ENCODE data around the gene CDK15. TPM values are rescaled to one million over a fixed set of nuclear protein-coding genes. Genes with fewer than 3 reads are reported as not detected.
A peak's percentile ranks its signal among the peaks of the same experiment; 100 is the strongest.

Gene CDK15
- total and polyA plus RNA-seq, 9 of the 15 experiments (the other 6 are each of a cell fraction or from before 2014, with no cell fraction given): not detected

- peak; percentile 42; the same call in 1 of the 2 replicates for TF ChIP-seq TCF7 (IDR thresholded peaks at IDR 0.05; ENCODE audit: borderline replicate concordance)
- TF ChIP-seq HMBOX1 (IDR thresholded peaks at IDR 0.05): no peak
- TF ChIP-seq ZNF76 (CRISPR knock-in tag; IDR thresholded peaks at IDR 0.05; ENCODE audit: borderline replicate concordance): no peak
- TF ChIP-seq ZNF134 (CRISPR knock-in tag; conservative IDR thresholded peaks at IDR 0.05): 0 out of 2 replicates have a peak, but pooled peaks have one; percentile 41
- TF ChIP-seq ZNF609 (CRISPR knock-in tag; IDR thresholded peaks at IDR 0.05; ENCODE audit: borderline replicate concordance): no peak
- TF ChIP-seq LEF1 (IDR thresholded peaks at IDR 0.05): peak; percentile 90
- no peak for TF ChIP-seq ZNF695 (CRISPR knock-in tag; IDR thresholded peaks at IDR 0.05)
- no peak for TF ChIP-seq POLR2G (IDR thresholded peaks at IDR 0.05; ENCODE audit: low read depth, low read length)
- 0 out of 2 replicates have a peak, but pooled peaks have one; percentile 41 for TF ChIP-seq ZBTB2 (IDR thresholded peaks at IDR 0.05)
- peak in 1 of 2 experiments; percentile 53; a peak in 1 of 4 replicates for TF ChIP-seq TEAD1 (CRISPR knock-in tag; IDR thresholded peaks at IDR 0.05)
- TF ChIP-seq ZBTB26 (CRISPR knock-in tag; IDR thresholded peaks at IDR 0.05): no peak
- no peak for TF ChIP-seq ZBTB7A (IDR thresholded peaks at IDR 0.05; ENCODE audit: borderline replicate concordance, control insufficient read depth, low read depth, low read length)
- TF ChIP-seq TAL1 (IDR thresholded peaks at IDR 0.05): peak; percentile 96
- no peak for TF ChIP-seq POLR2B (IDR thresholded peaks at IDR 0.05; ENCODE audit: low read depth, partially characterized antibody)
- TF ChIP-seq THAP7 (CRISPR knock-in tag; IDR thresholded peaks at IDR 0.05): no peak
- peak; percentile 97 for TF ChIP-seq CXXC5 (CRISPR knock-in tag; IDR thresholded peaks at IDR 0.05)
- peak in 1 of 2 experiments; percentile 73; a peak in 2 of 4 replicates for TF ChIP-seq MLLT1 (IDR thresholded peaks at IDR 0.05)
- 0 out of 2 replicates have a peak, but pooled peaks have one; percentile 56 for TF ChIP-seq HDAC2 (IDR thresholded peaks at IDR 0.05)
- TF ChIP-seq SOX6 (IDR thresholded peaks at IDR 0.05): peak; percentile 100
Measured at GRCh38 chr2:201901786-201902185, 95.4 kb downstream of the CDK15 start (continued).

Measured in K562 (cell line).